B cell (primary cell): Measurements from ENCODE around the gene DENND1A. TPM values are rescaled to one million over a fixed set of nuclear protein-coding genes. Genes with fewer than 3 reads are reported as not detected.

ENCODE experiments used
- ATAC-seq: fragments of 200-7000 bp; cut with Tn5 transposase; one replicate; pipeline ENCODE4 v1.10.0; 2021; ENCODE audit warnings: low read depth, mild to moderate bottlenecking, moderate number of reproducible peaks, moderate library complexity
- CTCF ChIA-PET: fragments of 350-600 bp; sonication (Branson Sonifier 250); formaldehyde crosslinking; loops from one replicate; lab custom pipeline; 2021; ENCODE audit warnings: antibody characterized with exemption, inconsistent platforms; lab: Charles Lee
- POLR2A ChIA-PET: fragments of 350-600 bp; sonication (Branson Sonifier 250); formaldehyde crosslinking; loops from one replicate; lab custom pipeline; 2021; ENCODE audit warnings: antibody characterized with exemption; lab: Charles Lee
- DNase-seq: peaks from one replicate; pipeline ENCODE4 v3.0.0; 2013
- H2AFZ ChIP-seq: 2 replicates; pipeline ENCODE4 v1.6.1; 2012; ENCODE audit warnings: mild to moderate bottlenecking, low read depth, low read length; ENCODE audit not compliant: insufficient read depth, poor library complexity, severe bottlenecking
- H3K27ac ChIP-seq, 2 donors: 1 replicate in 1 of 2; 2 replicates in 1 of 2; pipeline ENCODE4 v1.5.1; 2012 to 2013; ENCODE audit warnings: low read length in 2 of 2, mild to moderate bottlenecking in 2 of 2, moderate library complexity in 1 of 2
- H3K27me3 ChIP-seq, 4 experiments: fragments of 200-600 bp in 1 of 4; sonication (generic) in 1 of 4; replicated peaks in 1 of 4; 1 replicate in 2 of 4; 2 replicates in 2 of 4; pipeline versions ENCODE4 v1.6.1 to v1.7.0; 2013 to 2016; ENCODE audit warnings: low read length in 3 of 4, mild to moderate bottlenecking in 2 of 4, mixed read lengths in 1 of 4, moderate library complexity in 1 of 4; ENCODE audit not compliant: insufficient read depth in 4 of 4, control insufficient read depth in 3 of 4; ENCODE audit errors: control extremely low read depth in 1 of 4
- H3K36me3 ChIP-seq, 2 experiments: replicated peaks in 1 of 2; 1 replicate in 1 of 2; 2 replicates in 1 of 2; pipeline versions ENCODE4 v1.6.1 to v1.7.1; 2013; ENCODE audit warnings: low read length in 1 of 2; ENCODE audit not compliant: insufficient read depth in 2 of 2, control insufficient read depth in 1 of 2; ENCODE audit errors: control extremely low read depth in 1 of 2, extremely low read depth in 1 of 2
- H3K4me1 ChIP-seq, 2 donors: fragments of 200-600 bp in 1 of 2; sonication (generic) in 1 of 2; 1 replicate in 1 of 2; 2 replicates in 1 of 2; pipeline versions ENCODE4 v1.5.1 to v1.6.1; 2013 to 2017; ENCODE audit warnings: low read length in 2 of 2; ENCODE audit not compliant: control insufficient read depth in 2 of 2, insufficient read depth in 2 of 2
- H3K4me2 ChIP-seq: replicated peaks from 2 replicates; pipeline ENCODE3; 2012; ENCODE audit warnings: mild to moderate bottlenecking, low read depth, low read length; ENCODE audit not compliant: poor library complexity, severe bottlenecking
- H3K4me3 ChIP-seq, 5 experiments: fragments of 200-600 bp in 1 of 5; sonication (generic) in 1 of 5; 1 replicate in 3 of 5; 2 replicates in 2 of 5; pipeline versions ENCODE4 v1.5.1 to v1.7.0; 2011 to 2016; ENCODE audit warnings: low read length in 4 of 5, mild to moderate bottlenecking in 4 of 5, low read depth in 2 of 5, control low read depth in 1 of 5, moderate library complexity in 1 of 5; ENCODE audit not compliant: insufficient read depth in 1 of 5; ENCODE audit errors: control extremely low read depth in 1 of 5, extremely low read depth in 1 of 5
- H3K79me2 ChIP-seq: fragments of 200-600 bp; sonication (generic); one replicate; pipeline ENCODE4 v1.6.0; 2016; ENCODE audit warnings: low read length; ENCODE audit not compliant: control insufficient read depth, insufficient read depth
- H3K9ac ChIP-seq: fragments of 200-600 bp; sonication (generic); 2 replicates; pipeline ENCODE4 v1.6.1; 2017; ENCODE audit warnings: mild to moderate bottlenecking, low read length, moderate library complexity
- H3K9me3 ChIP-seq, 3 donors: one replicate each; pipeline versions ENCODE4 v1.6.1 to v1.7.1; 2013; ENCODE audit warnings: low read length in 2 of 3; ENCODE audit not compliant: control insufficient read depth in 2 of 3, insufficient read depth in 1 of 3; ENCODE audit errors: control extremely low read depth in 1 of 3
- H4K20me1 ChIP-seq: 2 replicates; pipeline ENCODE4 v1.6.0; 2012; ENCODE audit warnings: mild to moderate bottlenecking, low read length; ENCODE audit not compliant: insufficient read depth, control insufficient read depth, poor library complexity, severe bottlenecking
- H3K27ac Mint-ChIP-seq: one replicate; pipeline ENCODE4 v1.8.0; 2021; ENCODE audit warnings: mixed read lengths
- H3K27me3 Mint-ChIP-seq: one replicate; pipeline ENCODE4 v1.8.0; 2021; ENCODE audit warnings: mixed read lengths
- H3K4me1 Mint-ChIP-seq: one replicate; pipeline ENCODE4 v1.8.0; 2021; ENCODE audit warnings: mixed read lengths
- H3K4me3 Mint-ChIP-seq: one replicate; pipeline ENCODE4 v1.8.0; 2021; ENCODE audit warnings: mixed read lengths
- H3K9me3 Mint-ChIP-seq: one replicate; pipeline ENCODE4 v1.8.0; 2022; ENCODE audit warnings: mixed read lengths; ENCODE audit not compliant: insufficient read depth
- EZH2 ChIP-seq: IDR thresholded peaks from 2 replicates; pipeline ENCODE4 v1.6.1; 2012; ENCODE audit warnings: borderline replicate concordance, low read depth, mild to moderate bottlenecking, moderate library complexity, low read length; ENCODE audit not compliant: insufficient read depth, poor library complexity, severe bottlenecking
- WGBS: methylation state at CpG from one replicate; pipeline ENCODE4 v1.1.5; 2013; ENCODE audit warnings: missing lambda C conversion rate; ENCODE audit not compliant: insufficient coverage; 5-methylcytosine and 5-hydroxymethylcytosine counted together
- intact Hi-C: fragments of 100-400 bp; cut with micrococcal nuclease; formaldehyde crosslinking; loops from one replicate; pipeline ENCODE4 v1.10.0; 2022
- polyA plus RNA-seq: library from polyadenylated mRNA; depleted of rRNA; stranded (reverse); fragments of >200 nt; gene quantifications from 2 replicates; pipeline ENCODE4 v1.2.3, GENCODE V29; 2012
- total RNA-seq, 2 donors: library from RNA; stranded (reverse); fragments of 120-200 nt in 1 of 2; gene quantifications; 1 replicate in 1 of 2; 2 replicates in 1 of 2; pipeline versions ENCODE4 v1.2.3 to v1.2.4, GENCODE V29; 2013 to 2022
- TF ChIP-seq, protein P1 (sequence below): fragments of 200-600 bp; IDR thresholded peaks from one replicate; pipeline ENCODE4 v1.8.0; 2022; ENCODE audit warnings: antibody characterized with exemption, mild to moderate bottlenecking

The DENND1A gene
- total and polyA plus RNA-seq, 2 donors (not counting 1 experiment from before 2014, with no cell fraction given): 10.8 to 26.0 TPM

DNA sequence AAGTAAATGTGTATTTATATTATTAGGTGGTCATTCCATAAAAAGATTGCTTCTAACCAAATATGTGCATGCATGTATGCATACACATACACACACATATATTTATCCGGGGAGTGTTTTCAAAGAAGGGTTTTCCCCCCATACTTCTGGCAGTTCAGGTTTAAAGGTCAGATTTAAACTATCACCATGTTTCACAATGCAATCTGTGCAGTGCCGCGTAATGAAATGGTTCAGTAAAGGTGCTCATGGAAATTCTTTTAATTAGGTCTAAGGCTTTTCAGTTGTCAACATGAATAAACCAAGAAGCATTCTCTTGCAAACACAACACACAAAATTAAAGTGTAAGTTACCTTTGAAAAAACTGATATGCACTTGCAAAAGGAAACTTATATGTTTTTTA is 362.9 kb downstream of the DENND1A start:
- Histone ChIP-seq H3K36me3 (peaks cover 2% of the 10 kb centered on the region in 2 experiments), H3K27me3 (no peaks in the 10 kb centered on the region), H3K9ac (no peak overlapping the region), H3K4me2 (no peak overlapping the region), H2AFZ (no peak overlapping the region), H3K4me3 (no peak overlapping the region), H3K27ac (no peak overlapping the region), H3K79me2 (no peaks in the 10 kb centered on the region), H4K20me1 (no peaks in the 10 kb centered on the region), H3K4me1 (peaks cover 0 to 6% of the 10 kb centered on the region in 2 donors), H3K9me3 (no peaks in the 10 kb centered on the region)
- H3K9me3 Mint-ChIP-seq: no peaks in the 10 kb centered on the region
- TF ChIP-seq EZH2: no peak
- TF ChIP-seq, protein P1, sequence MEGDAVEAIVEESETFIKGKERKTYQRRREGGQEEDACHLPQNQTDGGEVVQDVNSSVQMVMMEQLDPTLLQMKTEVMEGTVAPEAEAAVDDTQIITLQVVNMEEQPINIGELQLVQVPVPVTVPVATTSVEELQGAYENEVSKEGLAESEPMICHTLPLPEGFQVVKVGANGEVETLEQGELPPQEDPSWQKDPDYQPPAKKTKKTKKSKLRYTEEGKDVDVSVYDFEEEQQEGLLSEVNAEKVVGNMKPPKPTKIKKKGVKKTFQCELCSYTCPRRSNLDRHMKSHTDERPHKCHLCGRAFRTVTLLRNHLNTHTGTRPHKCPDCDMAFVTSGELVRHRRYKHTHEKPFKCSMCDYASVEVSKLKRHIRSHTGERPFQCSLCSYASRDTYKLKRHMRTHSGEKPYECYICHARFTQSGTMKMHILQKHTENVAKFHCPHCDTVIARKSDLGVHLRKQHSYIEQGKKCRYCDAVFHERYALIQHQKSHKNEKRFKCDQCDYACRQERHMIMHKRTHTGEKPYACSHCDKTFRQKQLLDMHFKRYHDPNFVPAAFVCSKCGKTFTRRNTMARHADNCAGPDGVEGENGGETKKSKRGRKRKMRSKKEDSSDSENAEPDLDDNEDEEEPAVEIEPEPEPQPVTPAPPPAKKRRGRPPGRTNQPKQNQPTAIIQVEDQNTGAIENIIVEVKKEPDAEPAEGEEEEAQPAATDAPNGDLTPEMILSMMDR: no peak
- CTCF ChIA-PET: interaction anchor here (0.6 kb wide), 1 partner anchor 23 kb away, joined by 3 read pairs; no protein-coding TSS in a partner anchor
- WGBS: no CpG with 5 or more reads among the region's 3 CpGs
- no peak overlapping the region for H3K27ac Mint-ChIP-seq
- intact Hi-C loops: no loop called here
- no peak overlapping the region for H3K4me3 Mint-ChIP-seq
- H3K4me1 Mint-ChIP-seq: peaks cover 8% of the 10 kb centered on the region
- POLR2A ChIA-PET: no interaction called here
- DNase-seq (no peak), ATAC-seq (no peak)
- no peaks in the 10 kb centered on the region for H3K27me3 Mint-ChIP-seq

DNA sequence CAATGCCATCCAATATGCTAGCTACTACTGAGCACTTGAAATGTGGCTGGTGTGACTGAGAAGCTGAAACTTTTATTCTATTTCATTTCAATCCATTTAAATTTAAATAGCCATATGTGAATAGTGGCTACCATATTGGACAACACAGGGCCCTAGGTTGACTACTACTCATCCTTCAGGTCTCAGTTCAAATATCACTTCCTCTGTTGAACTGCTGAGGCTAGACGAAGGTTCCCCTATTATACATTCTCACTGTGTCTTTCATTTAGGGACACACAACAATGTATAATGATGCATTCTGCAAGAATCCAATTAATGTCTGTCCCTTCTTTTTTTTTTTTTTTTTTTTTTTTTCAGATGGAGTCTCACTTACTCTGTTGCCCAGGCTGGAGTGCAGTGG is 365.3 kb downstream of the DENND1A start:
- H3K27me3 ChIP-seq: no peaks in the 10 kb centered on the region
- no peaks in the 10 kb centered on the region for H3K79me2 ChIP-seq
- ChIA-PET CTCF (interaction anchor here (0.7 to 1.0 kb wide), 2 partner anchors 160 to 274 kb away, joined by 5 read pairs; no protein-coding TSS in a partner anchor), POLR2A (no interaction called here)
- H3K27me3 Mint-ChIP-seq: no peaks in the 10 kb centered on the region
- no peak overlapping the region for H3K4me2 ChIP-seq
- no peak overlapping the region for H3K9ac ChIP-seq
- peaks cover 8% of the 10 kb centered on the region for H3K4me1 Mint-ChIP-seq
- no peak overlapping the region for H3K27ac ChIP-seq
- DNase-seq (no peak), ATAC-seq (no peak)
- H2AFZ ChIP-seq: no peak overlapping the region
- peaks cover 0 to 5% (median 0%) of the 10 kb centered on the region in 3 donors for H3K9me3 ChIP-seq
- peaks cover 2% of the 10 kb centered on the region in 2 experiments for H3K36me3 ChIP-seq
- no peak overlapping the region for H3K4me3 ChIP-seq
- H3K4me3 Mint-ChIP-seq: no peak overlapping the region
- no peak overlapping the region for H3K27ac Mint-ChIP-seq
- H4K20me1 ChIP-seq: no peaks in the 10 kb centered on the region
- intact Hi-C loops: no loop called here
- peaks cover 0 to 6% of the 10 kb centered on the region in 2 donors for H3K4me1 ChIP-seq
- WGBS: no CpG with 5 or more reads among the region's 1 CpG
- TF ChIP-seq, protein P1: no peak
- no peak for TF ChIP-seq EZH2
- no peaks in the 10 kb centered on the region for H3K9me3 Mint-ChIP-seq
